A549 (cell line): ENCODE measurements around the gene PPP2R5E.

Experiments used
- CBX8 ChIP-seq: fragments of 200-600 bp; sonication (generic); IDR thresholded peaks from 2 replicates; pipeline ENCODE4 v1.6.1; 2016
- CEBPB ChIP-seq, 2 experiments: fragments of >200 bp in 1 of 2; sonication (Bioruptor Twin) in 1 of 2; formaldehyde crosslinking in 1 of 2; IDR thresholded peaks; 2 replicates each; pipeline ENCODE4 v1.6.1; 2012 to 2016
- MYC ChIP-seq: IDR thresholded peaks from 2 replicates; pipeline ENCODE4 v1.6.1; 2012; ENCODE audit warnings: mild to moderate bottlenecking, inconsistent platforms, low read length, improper control_type of control experiment, borderline replicate concordance
- POLR2A ChIP-seq: IDR thresholded peaks from 2 replicates; pipeline ENCODE4 v1.6.1; 2012; ENCODE audit warnings: mild to moderate bottlenecking, low read length
- SMC3 ChIP-seq: fragments of >200 bp; sonication (Bioruptor Twin); formaldehyde crosslinking; IDR thresholded peaks from 3 replicates; pipeline ENCODE4 v1.6.1; 2018; ENCODE audit warnings: inconsistent platforms
- ZFP36 ChIP-seq: fragments of 450-650 bp; IDR thresholded peaks from 2 replicates; pipeline ENCODE4 v1.6.1; 2014; ENCODE audit warnings: borderline replicate concordance; ENCODE audit not compliant: partially characterized antibody
- TF ChIP-seq, protein P1 (sequence below): fragments of >200 bp; sonication (Bioruptor Twin); formaldehyde crosslinking; IDR thresholded peaks from 3 replicates; pipeline ENCODE4 v1.5.1; 2016
- TF ChIP-seq, protein P2 (sequence below): fragments of 200-600 bp; sonication (generic); IDR thresholded peaks from 2 replicates; pipeline ENCODE4 v1.6.1; 2016; ENCODE audit warnings: antibody characterized with exemption, mild to moderate bottlenecking, moderate library complexity

DNA sequence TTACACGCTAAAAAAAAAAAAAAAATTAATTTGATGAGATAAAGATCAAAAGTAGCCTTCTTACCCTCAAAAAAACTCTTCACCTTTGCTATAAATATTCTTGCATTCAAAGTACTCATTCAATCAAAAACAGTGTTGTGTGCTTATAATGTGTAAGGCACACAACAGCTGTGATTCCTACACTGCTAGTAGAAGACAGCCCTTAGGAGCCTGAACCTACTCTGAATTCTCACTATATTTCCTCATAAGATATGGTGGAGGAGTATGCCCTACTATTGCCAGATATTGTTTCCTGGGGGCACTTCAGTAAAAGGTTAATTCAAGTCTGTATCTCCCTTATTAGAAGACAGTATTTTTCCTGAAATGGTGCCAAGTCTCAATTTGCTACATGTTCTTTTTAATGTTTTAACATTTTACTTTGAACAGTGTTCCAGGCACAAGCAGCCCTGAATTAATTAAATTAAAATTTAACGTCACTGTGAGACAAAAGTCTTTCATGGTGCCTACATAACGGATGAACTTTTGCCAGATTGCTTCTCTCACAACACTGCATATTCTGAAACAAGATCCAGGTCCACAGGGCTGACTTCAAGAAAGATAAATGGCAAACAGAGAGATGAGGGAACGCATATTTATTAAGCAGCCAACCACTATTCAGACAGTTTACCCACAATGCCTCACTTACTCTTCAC lies 19.3 kb downstream of the PPP2R5E start:
- no peak for TF ChIP-seq MYC
- TF ChIP-seq ZFP36 = no peak
- no peak for TF ChIP-seq CEBPB (IDR thresholded peaks at IDR 0.05)
- TF ChIP-seq, protein P1, sequence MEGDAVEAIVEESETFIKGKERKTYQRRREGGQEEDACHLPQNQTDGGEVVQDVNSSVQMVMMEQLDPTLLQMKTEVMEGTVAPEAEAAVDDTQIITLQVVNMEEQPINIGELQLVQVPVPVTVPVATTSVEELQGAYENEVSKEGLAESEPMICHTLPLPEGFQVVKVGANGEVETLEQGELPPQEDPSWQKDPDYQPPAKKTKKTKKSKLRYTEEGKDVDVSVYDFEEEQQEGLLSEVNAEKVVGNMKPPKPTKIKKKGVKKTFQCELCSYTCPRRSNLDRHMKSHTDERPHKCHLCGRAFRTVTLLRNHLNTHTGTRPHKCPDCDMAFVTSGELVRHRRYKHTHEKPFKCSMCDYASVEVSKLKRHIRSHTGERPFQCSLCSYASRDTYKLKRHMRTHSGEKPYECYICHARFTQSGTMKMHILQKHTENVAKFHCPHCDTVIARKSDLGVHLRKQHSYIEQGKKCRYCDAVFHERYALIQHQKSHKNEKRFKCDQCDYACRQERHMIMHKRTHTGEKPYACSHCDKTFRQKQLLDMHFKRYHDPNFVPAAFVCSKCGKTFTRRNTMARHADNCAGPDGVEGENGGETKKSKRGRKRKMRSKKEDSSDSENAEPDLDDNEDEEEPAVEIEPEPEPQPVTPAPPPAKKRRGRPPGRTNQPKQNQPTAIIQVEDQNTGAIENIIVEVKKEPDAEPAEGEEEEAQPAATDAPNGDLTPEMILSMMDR = no peak
- no peak for TF ChIP-seq CBX8
- no peak for TF ChIP-seq SMC3
- TF ChIP-seq, protein P2, sequence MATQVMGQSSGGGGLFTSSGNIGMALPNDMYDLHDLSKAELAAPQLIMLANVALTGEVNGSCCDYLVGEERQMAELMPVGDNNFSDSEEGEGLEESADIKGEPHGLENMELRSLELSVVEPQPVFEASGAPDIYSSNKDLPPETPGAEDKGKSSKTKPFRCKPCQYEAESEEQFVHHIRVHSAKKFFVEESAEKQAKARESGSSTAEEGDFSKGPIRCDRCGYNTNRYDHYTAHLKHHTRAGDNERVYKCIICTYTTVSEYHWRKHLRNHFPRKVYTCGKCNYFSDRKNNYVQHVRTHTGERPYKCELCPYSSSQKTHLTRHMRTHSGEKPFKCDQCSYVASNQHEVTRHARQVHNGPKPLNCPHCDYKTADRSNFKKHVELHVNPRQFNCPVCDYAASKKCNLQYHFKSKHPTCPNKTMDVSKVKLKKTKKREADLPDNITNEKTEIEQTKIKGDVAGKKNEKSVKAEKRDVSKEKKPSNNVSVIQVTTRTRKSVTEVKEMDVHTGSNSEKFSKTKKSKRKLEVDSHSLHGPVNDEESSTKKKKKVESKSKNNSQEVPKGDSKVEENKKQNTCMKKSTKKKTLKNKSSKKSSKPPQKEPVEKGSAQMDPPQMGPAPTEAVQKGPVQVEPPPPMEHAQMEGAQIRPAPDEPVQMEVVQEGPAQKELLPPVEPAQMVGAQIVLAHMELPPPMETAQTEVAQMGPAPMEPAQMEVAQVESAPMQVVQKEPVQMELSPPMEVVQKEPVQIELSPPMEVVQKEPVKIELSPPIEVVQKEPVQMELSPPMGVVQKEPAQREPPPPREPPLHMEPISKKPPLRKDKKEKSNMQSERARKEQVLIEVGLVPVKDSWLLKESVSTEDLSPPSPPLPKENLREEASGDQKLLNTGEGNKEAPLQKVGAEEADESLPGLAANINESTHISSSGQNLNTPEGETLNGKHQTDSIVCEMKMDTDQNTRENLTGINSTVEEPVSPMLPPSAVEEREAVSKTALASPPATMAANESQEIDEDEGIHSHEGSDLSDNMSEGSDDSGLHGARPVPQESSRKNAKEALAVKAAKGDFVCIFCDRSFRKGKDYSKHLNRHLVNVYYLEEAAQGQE = no peak
- TF ChIP-seq POLR2A = no peak
